HG02798 (cell line): ENCODE measurements around the gene PDE4D.

Experiments used
- ATAC-seq: cut with Tn5 transposase; IDR thresholded peaks from one replicate; pipeline ENCODE4 v1.9.1; 2021; ENCODE audit warnings: mild to moderate bottlenecking; ENCODE audit not compliant: unreplicated experiment, poor library complexity

The PDE4D gene

DNA sequence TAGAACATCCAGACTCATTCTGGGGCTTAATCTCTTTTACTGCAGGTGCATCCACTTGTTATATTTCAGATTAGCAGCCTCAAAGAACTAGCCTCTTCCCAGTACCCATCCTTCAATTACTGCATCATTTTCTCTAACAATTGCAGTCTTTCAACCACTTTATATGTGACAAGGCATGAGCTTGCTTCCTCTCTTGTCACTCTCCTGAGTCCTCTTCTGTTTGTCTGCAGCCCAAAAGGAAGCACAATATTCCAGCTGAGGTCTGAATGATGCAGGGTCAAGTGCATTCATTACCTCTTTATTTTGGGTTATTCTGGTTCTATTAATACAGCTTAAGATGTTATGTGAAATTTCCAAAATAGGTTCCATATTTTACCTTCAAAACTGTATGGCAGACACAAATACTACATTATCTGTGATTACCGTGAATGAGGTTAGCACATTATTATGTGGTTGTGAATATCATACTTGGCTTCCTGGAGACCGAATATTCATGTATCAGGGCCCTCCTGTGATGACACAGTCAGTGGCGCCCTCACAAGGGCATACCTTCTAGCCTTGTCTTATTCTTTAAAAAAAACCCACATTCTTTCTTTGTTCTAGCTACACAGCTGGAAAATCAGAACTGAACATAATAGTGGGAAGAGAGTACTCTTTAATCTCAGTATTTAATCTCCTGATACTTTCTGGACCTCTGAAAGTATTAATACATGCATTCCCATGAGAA lies 323.8 kb downstream of the PDE4D start:
- no peak for ATAC-seq

DNA sequence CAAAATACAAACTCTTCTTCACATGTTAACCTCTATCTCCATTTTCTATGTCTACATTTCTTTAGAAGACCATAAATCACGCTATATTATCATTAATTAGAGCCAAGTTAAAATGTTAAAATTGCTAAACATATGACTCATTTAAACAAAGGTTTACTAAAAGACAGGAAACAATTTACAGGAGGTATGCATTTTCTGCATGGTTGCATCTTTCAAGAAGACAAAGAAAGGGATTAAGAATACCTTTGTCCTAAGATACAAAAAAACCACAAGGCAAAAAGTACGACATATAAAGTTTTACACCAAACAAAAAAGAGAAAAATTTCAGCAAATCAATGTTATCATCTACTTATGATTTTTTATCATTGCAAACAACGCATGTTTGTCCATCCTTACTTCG lies 324.4 kb downstream of the PDE4D start:
- no peak for ATAC-seq

DNA sequence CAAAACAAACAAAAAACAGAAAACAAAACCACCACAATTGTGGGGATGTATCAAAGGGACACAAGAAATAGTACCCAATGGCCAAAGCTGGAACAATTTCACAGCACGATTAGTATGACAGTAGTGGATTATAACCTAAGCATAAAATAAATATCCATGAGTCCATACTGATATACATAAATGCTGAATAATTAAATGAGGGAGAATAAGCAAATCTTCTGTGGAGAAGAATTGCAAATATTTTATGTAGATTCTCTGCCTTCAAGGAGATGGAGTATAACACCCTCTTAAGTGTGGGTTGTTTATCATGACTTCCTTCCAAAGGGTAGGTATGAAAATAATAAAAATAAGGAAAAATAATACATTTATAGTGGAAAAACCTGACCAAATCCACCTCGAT lies 325.4 kb downstream of the PDE4D start:
- ATAC-seq: no peak

DNA sequence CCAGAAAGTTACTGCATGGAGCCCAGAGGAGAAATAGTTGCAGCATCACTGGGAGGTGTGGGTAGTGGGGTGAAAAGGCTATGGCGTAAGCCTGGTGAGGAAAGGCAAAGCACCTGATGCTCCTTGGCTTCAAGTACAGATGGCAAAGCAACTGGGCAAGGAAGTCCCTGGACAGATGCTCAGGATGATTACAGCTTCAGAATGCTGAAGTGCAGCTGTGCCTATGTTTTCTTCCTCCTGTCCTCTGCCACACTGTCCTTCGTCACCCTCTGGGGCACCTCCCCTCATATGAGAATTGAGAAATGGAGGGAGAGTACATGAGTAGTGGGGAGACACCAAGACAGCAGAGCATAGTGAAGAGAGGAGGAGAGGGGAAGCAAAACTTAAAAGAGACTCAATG lies 328.0 kb downstream of the PDE4D start:
- no peak for ATAC-seq

DNA sequence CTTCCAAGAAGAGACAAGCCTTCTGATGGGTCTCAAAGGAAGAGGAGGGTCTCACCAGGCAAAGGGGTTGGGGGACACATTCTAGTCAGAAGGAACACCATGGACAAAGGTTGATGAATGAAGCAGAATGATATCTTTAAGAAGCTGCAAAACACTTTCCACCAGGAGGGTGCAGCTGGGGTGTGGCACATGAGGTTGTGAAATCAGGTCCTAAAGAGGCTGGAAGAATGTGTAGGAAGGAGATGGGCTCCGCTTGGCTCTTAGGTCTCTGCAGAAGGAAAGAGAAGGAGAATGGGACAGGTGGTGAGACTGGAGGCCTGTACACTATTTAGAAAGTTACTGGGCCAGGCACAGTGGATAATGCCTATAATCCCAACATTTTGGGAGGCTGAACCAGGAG lies 328.6 kb downstream of the PDE4D start:
- ATAC-seq: no peak

DNA sequence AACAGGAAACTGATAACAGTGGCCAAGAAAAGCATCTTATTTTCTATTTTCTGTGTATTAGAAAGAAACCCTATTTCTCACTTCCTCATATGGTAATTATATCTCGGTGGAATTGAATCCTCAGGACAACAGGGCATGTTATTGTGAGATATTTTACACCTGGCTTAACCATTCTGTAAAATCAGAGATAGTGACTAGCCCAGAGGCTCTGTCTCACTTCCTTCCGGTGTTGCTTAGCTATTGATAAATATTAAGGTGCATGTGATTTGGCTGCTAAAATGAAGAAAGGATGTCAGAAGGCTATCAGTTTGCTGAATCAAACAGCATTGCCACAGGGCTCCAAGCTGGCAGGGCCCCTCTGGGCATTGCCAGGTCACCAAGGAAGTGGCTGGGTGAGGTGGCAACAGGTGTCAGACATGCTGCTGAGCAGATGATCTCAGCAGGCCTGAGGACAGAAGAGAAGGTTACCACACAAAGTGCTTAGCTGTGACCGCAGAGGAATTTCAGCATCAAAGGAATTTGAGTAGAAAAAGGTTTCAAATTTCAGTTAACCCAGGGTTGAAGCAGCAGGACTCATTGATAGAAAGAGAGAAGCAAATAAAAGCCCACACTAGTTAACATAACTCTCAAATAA lies 330.7 kb downstream of the PDE4D start:
- ATAC-seq: peak; percentile 94

DNA sequence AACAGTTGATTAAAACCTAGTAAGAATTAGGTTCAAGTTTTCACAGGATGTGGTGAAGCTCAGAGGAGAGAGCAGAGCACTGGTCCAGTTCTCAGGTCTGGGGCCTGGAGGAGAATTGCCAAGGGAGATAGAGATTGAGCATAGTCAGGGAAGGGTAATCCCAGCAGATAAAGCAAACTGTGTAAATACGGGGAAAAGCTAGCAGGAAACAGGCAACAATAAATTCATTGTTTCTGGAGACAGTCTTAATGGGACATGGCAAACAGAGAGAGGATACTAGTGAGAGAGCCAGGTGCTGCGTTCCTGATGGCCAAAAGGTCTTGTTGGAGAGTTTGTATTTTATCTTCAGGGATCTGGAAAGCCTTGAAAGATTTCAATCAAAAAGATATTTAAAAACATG lies 333.0 kb downstream of the PDE4D start:
- ATAC-seq: no peak

DNA sequence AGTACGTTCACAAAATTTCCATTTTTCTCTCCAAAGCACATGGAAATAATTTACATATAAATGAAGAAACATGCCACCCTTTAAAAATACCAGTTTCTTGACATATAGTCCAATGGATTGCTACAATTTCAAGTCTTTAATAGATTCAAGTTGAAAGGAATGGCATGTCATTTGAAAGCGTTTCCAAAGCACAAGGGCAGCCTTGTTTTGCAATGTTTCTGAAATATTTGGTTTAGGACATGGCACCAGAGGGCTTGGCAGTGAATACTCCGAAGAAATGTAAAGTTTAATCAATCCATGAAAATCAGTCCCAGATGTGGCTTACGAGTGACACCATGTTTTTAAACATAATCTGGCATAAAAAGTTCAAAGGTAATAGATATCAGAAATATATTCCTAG lies 333.7 kb downstream of the PDE4D start:
- ATAC-seq: no peak

DNA sequence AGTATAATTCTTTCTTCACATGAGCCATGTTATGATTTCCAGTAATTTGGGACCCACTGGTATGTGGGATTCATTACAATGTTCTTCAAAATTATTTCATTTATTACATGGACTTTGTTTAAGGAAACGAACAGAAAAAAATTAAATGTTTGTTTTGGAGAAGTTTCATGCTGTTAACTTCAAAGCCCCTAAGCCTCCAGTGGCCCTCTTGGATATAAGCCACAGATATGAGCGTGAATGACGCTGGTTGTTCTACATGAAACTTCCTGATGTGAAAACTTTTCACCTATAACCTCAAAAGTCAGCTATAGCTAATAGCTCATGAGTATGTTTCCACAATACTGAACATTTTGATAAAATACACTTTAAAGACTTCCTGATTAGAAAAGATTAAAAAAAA lies 334.2 kb downstream of the PDE4D start:
- no peak for ATAC-seq

DNA sequence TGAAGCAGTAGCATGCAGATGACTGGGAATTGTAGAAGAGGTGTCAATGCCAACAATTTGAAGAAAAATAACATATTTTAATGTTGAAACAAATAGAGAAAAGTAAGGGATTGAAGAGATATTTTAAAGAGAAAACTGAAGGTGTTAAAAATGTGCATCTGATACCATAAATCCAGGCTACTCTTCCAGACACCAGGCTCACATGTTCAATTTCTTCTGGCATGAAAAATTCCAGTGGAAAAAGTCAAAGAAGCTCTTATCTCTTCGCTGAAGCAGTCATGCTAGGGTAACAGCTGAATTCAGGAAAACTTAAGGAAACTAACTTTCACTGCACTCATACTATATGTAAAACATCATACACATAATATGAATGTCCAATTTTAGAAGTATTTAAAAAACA lies 335.0 kb downstream of the PDE4D start:
- ATAC-seq: no peak

DNA sequence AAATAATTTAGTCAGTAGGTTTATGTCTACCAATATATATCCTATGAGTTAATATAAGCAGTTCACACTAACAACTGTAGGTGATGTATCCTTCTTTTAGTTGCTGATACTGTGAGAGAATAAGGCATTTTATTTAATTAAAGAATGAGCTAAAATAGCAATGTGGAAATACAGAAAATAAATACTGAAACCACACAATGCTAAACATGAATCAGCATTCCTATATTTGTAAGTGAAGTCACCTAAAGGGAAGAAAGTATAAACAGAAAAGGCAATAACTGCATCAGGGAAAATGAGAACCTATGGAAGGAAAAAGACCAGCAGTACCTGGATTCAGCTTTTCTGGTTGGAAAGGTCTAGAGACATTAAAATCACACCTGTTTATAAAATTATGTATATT lies 336.0 kb downstream of the PDE4D start:
- ATAC-seq: no peak

DNA sequence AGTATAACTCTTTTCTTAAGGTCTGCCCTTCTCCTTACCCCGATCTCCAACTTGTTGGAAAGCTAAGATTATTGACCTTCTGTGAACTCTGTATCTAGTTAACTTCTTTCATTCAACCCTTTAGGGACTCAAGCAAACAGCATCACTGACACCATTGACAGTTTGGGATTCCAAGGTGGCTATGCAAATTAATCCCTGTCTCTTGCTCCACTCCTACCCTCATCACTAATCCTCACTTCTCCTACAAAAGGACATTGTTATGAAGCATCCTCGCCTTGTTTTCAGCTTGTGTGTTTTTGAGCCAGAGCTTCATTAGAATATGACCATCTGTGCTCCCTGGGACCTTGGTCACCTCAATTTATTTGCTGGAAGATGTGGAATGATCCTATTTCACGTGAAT lies 337.9 kb downstream of the PDE4D start:
- ATAC-seq: no peak

DNA sequence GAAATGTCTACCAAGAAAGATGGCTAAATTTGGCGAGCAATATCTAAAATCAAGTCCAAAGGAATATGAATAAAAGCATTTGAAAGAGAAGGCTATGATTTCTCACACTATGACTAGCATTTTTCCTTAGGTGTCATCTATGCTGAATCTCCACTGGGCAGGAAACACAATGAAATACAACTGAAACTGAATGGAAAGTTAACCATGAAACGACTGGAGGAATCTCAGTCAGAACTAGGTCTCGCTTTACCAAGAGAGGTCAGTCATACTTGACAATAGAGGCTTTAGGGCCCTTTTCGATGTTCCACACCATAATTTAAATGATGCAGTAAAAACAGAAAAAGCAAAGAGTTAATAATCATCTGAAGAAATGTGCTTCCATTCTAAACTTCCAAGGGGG lies 339.0 kb downstream of the PDE4D start:
- no peak for ATAC-seq

DNA sequence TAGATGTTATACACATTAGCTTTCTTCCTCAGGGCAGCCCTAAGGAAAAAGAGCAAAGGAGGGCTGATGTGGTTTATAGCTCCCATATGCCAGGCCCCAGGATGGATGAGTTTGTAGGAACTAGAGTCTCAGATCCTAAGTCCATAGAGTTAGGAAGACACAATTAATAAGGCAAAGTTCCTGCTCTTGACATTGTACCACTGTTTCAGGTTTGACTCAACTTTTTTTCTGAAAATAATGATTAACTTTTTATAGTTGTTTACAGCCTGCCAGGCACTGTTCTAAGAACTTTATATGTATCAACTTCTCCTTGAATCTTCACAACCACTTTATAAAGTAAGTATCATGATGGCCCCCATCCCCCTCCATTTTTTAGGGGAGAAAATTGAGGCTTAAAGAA lies 339.5 kb downstream of the PDE4D start:
- ATAC-seq: no peak

DNA sequence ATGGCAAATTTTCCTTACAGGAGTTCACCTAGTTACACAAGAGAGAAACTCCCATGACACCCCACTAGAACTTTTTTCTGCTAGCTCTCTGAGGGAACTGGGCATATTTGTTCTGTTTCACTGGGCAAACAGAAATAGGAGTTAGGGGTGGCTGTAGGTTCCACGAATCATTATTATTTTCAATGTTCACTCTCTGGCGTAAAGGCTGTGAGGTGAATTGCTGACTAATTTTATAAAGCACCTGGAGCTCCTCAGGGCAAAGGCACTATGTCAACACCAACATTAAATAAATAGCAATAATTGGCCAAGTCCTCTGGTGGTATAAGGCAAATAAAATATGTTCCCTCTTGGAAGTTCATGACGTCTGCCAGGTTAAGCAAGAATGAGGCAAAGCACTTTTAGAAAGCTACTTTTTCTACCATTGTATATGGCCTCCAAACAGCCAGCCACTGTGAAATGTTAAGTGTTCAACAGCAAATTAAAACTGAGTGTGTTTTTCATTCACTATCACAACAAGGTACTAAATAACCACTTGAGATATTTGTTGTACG lies 344.6 kb downstream of the PDE4D start:
- ATAC-seq: no peak

DNA sequence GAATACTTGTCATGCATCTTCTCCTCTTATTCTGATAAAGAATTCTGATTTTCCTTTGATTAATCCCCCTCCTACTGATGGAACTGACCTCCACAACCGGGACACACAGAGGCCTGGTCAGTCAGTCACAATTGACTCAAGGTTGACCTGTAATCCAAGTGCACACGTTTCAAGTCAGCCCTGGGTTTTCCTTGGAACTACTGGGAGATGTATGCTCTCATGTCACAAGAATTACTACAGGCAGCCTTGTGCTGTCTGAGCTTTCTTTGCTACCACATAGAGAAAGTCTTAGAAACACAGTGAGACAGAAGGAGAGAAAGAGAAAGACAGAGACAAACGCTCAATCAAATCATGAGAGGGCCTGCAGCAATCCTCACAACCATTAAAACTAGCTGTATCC lies 345.8 kb downstream of the PDE4D start:
- ATAC-seq: no peak

DNA sequence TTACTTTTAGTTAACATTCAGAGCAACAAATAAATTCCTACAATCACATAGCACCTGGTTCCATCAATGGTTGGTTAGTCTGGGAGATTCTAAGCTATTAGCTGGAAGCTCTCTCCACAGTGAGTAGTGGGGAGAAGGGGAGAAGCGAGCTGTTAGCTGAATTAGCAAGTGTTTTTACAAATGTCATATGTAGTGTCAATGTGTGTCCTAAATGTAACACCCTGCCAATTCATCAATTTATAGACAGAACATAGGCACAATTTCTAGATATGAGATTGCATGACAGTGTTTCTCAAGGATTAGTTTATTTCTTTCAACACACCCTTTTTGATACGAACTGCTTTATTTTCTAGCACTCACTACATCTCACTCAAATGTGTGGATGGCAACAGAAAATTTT lies 349.0 kb downstream of the PDE4D start:
- ATAC-seq: no peak

DNA sequence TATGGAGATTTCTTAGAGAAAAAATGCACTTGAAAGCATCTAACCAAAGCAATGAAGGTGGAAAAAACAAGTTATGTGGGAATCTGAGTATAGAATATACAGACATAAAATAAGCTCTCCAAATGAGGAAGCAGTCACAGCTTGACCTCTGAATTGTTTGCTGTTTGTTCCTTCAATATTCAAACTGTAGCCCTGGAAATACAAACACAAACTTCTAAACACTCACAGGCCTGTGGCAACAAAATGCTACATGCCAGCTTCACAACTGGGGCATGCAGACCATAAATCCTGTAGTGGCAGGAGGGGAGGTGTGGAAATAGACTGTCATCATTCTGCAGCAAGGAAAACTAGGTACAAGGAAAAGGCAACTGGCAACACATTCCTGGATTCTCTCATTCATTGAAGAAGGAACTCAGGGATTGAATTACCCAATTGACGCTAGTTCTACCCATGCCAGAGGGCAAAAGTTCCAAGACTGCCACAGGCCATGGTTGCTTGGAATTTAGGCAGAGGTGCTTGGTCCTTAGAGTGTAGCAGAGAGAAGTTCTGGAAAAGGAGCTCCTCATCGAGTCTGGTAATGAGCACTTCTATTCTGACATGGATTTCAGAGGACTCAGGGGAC lies 349.6 kb downstream of the PDE4D start:
- no peak for ATAC-seq

DNA sequence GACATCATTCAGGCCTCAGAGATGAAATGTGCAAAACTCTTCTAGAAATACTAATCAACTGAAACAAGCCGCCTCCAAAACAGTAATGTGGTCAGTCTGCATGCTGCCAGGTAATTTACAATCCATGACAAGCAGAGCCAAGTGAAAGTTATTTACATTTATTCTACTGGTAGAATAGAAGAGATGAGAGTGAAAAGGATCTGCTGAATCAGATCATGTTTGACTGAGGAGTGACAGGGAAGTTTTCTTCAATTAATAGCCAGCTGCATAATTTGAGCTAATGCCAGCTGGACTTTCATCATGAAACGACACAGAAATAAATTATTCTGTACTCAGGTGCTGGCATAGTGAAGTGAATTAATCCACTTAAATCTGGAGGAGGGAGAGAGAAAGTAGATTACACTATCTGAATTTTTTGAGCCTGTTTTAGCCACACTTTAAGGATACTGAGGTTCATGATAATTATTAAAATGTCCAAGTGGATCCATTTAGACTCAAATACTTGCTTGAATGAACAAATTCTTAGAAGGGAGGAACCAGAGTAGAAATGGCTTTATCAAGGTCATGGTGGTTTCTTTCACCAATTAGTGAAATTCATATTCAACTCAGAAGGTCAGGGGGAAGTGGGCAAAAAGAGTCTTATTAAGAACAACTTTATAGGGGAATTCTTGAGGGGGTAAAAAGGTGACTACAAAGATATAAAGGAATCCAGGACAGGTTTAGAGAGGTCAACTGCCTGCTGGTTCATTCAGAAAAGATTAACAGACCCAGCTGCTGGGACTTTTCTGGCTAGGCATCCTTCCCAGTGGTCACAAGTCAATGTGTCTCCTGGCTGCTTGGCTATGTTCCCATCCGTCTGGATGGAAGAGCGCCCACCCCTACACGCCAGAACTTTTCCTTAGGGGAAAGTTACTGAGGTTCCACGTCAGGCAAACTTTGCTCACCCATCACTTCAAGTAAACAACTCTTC lies 350.4 kb downstream of the PDE4D start:
- no peak for ATAC-seq

DNA sequence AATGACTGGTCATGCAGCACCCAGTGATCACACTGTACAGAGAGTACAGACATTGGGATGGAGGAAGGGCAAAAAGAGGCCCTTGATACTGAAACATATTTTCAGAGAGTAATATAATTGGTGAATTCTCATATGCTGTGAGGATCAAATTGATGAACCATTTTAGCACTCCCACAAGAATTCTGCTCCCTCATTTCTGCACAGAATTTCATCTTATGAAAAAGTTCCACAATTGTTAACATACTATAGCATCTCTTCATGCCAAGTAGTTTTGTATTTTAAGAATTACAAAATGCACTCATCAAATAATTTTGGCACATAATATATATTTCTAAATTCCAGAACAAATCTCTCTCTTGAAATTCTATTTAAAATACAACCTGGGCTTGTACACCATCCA lies 351.2 kb downstream of the PDE4D start:
- ATAC-seq: no peak
